SW480 (cell line): Measurements from ENCODE around the gene PLP1.

Experiments used
- DNase-seq: peaks from one replicate; pipeline ENCODE4 v3.0.0-alpha.2; 2016; ENCODE audit warnings: low spot score

PLP1 gene

GRCh38 chrX:103830848-103831247 is 54.2 kb downstream of the PLP1 start:
- DNase-seq, result no peak

DNA sequence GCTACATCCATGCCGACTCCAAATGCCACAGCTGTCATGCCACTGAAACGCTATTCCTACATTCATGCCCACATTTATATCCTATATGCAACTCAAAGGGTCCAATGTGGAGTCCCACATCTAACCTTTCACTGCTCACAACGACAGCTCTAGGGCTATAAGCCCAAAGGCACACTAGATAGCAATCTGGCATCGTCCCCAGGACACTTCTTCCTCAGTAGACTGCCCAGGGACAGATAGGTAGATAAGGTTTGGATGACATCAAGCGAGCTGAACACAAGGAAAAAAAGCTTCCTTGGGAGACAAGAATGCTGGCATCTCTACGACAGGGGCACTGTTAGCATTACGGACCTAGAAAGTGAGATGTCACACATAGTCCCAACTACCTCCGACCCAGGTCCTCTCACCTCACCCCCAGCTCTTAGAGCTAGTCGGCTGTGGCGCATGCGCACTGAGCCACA is 54.7 kb downstream of the PLP1 start:
- no peak for DNase-seq

DNA sequence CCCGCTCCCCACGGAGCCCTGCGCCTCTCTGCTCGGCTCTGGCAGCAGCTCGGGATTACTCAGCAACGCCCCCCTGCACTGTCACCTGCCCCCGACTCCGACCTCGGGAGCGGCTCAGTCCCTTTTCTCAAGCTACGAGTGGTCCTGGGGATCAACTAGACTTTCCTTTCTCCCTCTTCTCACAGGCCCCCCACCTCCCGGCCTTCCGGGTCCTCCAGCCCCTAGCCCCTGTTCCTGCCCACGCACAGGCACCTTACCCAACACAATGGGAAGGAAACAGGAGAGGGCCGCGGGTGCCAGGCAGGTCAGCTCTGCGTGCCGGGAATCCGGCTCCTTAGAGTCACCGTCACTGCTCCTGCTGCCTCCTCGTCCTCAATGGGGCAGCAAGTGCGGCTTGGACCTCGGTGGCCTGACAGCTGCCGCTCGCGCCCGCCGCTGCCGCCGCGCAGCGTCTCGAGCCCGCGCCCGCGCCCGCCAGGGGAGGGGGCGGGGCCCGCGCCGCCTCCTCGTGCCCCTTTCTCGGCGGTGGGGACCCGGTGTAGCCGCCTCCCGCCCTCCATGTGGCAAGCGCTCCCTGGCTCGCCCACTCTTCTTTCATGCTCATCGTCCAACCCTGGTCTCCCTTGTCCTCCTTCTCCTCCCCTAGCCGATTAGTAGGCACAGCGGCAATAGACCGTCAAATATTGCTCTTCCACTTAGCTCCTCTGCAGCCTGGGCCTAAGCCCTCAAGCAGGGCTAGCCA is 55.3 kb downstream of the PLP1 start, which contains the start of gene RAB9B:
RAB9B (minus strand) TSS at position 455 of the 742 bp plus-strand sequence. CDS start 6,473 bp downstream, outside the sequence.
- peak; percentile 67 for DNase-seq

DNA sequence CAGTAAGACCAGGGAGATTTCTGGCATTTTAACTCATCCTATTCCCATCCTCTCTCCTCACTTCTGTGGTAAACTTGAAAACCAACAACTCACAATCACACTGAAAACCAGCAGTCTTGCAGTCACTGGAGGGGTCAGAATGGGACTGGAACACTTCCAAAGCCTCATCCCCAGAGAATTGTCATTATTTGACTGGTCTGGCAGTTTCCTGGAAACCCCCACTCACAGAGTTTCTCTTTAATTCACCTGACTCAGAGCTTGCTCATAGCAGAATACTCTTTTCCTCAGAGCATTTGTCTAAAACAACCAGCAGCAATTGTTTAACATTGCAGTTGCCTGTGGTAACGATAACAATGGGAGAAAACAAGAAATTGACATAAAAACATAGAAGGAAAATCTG is 62.8 kb downstream of the PLP1 start:
- DNase-seq, result no peak
